Activated T-cell treated with anti-CD3 and anti-CD28 coated beads, Interleukin-2, amount 50 U/mL, for 48 hours (primary cell): ENCODE results near the gene CACNB2.

Source experiments
- DNase-seq, 2 experiments: peaks; one replicate each; pipeline ENCODE4 v3.0.0-alpha.2; 2020

The CACNB2 gene

GRCh38 chr10:18350340-18350739 is 210.1 kb downstream of the CACNB2 start:
- no peak for DNase-seq

GRCh38 chr10:18351421-18351820 is 211.2 kb downstream of the CACNB2 start:
- DNase-seq: no peak

GRCh38 chr10:18352175-18352574 is 212.0 kb downstream of the CACNB2 start:
- no peak for DNase-seq

DNA sequence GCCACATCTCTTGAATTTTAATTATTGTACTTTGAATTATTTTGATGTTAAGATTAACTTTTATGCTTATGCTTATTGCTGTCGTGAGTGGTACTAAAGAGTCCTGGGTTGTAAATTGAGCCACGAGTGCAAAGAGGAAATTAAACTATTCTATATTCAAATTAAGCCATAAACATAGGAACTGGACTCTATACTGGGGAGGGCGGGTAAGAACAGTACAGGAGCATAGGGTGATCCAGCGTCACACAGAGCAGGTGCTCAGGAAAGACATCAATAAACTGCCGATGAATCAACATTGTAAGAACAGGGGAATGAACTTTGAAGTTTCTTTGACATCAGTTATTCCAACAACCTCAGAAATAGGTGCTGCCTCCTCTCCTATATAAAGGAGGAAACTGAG is 219.6 kb downstream of the CACNB2 start:
- no peak for DNase-seq

DNA sequence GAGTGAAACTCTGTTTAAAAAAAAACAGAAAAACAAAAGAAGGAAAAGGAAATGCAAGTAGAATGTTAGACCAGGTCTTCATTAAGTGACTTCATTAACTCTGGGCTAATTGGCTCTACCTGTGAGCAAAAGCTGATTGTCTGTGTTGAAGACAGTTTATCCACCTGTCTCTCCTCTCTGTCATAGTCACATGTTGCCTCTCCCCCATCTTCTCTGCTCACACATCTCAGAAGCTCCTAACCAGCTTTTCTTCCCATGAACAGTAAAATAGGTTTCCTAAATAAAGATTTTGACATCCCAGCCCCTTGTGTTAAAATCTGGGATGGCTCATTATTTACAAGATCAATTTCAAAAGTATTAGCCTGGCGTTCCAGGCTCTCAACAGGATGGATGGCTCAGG is 222.7 kb downstream of the CACNB2 start:
- DNase-seq: no peak

DNA sequence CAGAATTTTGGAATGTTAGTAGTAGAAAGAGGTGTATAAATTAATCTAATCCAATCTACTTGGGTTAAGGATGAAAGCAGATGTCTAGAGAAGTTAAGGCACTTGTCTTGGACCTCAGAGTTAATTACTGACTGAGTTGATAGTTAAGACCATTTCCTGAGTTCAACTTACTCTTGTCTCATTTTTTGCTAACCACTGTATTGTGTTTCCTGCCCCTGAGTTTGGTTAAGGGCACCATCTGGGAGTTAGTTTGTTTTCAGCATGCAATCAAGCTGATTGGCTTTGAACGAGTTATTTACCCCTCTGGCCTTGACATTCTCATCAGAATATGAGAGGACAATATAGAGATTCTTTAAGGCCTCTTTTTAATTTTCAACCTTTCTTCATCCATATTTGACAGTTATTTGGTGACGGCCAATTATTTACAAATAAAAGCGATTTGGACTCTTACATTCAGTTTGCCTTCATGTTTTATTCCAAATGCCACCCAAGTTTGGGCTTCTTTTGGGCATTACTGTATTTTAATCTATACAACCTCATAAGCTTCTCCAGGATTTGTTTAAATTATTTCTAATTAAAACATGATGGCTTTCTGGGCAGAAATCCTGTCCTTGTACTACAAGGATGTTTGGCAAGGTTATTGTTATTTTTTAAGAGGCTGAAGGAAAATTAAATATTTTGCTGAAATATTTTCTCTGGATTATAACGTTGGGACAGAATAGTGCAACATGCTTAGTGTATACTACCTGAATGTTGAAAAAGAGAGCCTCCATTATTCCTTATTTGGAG is 225.0 kb downstream of the CACNB2 start:
- no peak for DNase-seq

DNA sequence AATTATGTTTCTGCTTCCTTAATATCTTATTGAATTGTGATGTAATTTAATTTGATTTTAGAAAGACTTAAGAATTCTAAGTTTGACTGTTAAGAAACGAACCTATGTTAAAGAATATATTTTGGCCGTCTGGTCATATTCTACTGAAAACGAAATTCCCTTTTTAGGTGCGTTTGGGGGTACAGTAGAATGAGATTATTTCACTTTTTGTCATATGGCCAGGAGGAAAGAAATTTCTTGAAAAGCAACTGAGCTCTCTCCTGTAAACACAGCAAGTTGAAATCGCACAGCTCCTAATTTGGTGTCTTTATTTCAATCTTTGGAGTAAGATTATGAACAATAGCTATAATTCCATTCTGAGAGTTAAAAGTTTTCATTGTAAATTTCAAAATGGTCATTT is 227.6 kb downstream of the CACNB2 start:
- DNase-seq: no peak

GRCh38 chr10:18368273-18368672 is 228.0 kb downstream of the CACNB2 start:
- no peak for DNase-seq

DNA sequence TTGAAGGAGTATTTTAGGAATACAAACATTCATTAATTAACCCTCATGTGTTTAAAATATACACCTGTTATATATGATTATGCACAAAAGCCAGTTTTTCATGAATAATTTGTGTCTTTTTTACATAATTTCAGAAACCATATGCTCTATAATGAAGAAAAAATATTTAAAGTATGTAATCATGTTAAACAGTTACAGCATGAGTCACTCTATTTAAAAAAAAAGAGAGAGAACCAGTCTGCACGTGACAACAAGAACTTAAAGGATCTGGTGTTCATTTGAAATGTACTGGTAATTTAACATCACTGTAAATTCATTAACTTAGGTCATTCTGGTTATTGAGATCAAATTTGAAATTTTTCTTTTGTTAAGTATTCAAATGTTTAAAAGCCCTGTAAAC is 228.5 kb downstream of the CACNB2 start:
- DNase-seq: no peak

DNA sequence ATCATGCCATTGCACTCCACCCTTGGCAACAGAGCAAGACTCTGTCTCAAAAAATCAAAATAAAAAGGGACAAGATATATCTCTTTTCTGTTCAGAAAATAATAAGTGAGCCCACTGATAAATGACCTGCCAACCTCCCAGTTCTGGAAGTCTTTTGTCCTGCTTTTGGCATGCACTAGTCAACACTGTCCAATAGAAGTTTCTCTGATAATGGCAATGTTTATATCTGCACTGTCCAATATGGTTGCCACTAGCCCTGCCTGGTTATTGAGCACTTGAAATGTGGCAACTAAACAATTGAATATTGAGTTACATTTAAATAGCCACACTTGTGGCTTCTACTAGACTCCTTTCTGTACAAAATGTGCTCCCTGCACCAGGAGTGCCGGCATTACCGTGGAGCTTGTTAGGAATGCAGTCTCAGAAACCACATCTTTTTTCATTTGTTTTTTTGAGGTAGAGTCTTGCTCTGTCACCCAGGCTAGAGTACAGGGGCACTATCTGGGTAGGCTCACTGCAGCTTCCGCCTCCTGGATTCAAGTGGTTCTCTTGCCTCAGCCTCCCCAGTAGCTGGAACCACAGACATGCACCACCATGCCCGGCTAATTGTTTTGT is 229.7 kb downstream of the CACNB2 start:
- DNase-seq: no peak

DNA sequence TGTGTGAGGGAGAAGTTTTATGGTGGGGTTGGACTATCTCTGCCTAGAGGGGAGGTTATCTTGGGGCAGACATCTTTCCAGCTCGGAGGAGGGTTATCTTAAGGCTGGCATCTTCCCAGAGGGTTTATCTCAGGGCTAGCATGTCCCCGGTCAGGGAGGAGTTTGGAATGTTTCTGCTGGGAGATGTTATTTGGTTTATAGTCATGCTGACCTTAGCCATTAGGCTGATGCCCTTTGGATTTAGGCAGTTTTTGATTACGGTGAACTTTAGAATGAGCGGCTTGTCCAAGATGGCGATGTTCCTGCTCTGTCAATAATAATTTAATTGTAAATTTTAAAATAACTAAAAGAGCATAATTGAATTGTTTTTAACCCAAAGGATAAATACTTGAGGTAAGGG is 236.4 kb downstream of the CACNB2 start:
- DNase-seq: no peak

GRCh38 chr10:18377898-18378297 is 237.7 kb downstream of the CACNB2 start:
- no peak for DNase-seq

DNA sequence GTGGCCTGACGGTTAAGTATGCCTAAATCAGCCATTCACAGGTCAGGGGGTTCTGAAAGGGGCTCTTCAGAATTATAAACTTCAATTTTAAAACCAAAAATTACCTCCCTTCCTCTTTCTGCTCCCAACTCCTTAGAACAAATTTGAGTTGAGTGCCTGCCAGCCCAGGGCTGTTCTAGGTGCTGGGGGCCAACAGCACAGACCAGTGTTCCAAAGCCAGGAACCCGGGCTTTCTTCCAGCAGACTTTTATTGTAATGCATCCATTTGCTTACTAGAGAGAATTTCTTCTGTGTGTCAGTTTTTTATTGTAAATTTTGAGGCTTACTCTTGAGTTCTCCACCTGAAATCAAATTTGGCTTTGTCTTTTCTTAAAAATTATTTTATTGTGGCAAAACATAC is 238.5 kb downstream of the CACNB2 start:
- no peak for DNase-seq

DNA sequence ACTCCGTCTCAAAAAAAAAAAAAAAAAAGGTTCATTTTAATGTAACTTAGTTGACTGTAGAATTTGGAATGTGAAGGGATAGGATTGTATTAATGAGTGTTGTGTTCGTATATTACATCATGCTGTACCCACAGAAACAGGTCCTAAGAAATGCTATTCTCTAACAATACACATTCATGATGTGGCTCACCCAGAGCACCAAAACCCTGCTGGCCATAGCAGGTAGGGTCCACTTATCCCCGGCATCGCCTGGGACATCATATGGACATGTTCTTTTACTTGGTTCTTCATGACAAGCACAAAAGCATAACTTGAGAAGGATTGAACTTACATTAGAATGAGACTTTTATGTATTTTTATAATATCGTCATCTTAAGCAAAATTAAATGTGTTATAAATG is 241.5 kb downstream of the CACNB2 start:
- DNase-seq: no peak

GRCh38 chr10:18397906-18398305 is 257.7 kb downstream of the CACNB2 start:
- no peak for DNase-seq

DNA sequence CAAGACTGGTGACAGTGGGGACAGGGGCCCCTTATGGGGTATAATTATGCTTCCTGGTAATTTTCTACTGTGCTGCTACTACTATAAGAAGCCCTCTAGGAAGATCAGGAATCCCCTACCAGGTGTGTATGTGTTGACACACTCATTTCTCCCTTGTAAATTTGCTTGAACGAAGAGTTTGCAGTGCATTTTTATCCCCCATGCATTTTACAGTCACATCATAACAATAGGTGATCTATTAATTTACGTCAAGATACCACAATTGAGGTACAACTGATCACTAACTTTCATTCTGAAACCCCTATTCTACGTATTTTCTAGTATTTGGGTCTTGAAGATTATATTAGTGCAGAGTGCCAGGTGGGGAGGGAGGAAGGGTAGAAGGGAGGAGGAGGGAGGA is 258.9 kb downstream of the CACNB2 start:
- DNase-seq: no peak

DNA sequence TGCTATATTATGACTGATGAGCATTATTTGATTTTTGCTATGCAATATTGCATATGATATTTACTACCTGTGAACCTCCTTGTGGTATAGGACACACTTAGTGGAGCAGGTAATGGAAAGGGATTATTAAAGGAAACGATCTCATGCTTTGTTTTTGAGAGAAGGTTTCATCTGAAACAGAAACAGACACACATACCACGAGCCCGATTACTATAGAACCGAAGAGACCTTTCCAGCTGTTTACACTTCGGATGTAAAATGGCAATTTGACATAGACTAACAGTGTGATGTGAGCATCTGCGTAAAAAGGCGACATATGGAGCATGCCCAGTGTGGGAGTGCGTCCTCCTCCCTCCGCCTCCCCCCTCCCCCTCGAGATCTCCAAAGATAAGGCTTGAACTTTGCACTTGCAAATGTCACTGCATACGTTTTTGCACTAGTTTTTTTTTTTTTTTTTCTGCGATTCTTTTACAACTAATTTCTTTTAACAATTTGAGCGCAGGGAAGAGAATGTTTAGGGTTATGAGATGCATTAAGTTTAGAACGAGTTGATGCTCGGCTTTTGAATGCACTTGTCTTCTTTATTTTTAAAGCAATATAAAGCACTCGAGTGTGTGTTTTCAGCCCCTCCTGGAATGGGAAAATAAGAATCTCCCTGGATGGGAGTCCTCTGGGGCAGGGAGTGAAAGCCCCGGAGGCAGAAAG is 260.1 kb downstream of the CACNB2 start:
- no peak for DNase-seq

- no peak for DNase-seq
Observed at GRCh38 chr10:18400906-18401245, 260.7 kb downstream of the CACNB2 start.

- no peak for DNase-seq
Observed at GRCh38 chr10:18401416-18402195, 261.4 kb downstream of the CACNB2 start.

DNA sequence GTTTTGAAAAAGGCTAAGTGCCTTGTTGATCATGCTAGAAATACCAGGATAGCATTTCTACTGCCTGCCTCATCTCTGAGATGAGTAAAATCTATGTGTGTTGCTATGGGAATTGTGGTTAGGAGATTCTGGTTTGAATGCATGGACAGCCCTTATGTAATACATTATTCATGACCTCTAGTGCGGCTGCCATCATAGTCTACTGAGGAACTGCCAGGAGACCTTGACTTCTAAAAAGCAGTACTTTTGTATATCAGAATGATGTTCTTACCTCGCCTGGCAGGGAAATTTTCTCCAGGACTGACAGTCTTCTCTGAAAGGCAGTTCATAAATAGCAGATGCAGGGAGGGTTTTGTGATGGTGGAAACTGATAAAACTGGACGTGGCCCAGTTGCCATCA is 262.6 kb downstream of the CACNB2 start:
- DNase-seq: no peak

DNA sequence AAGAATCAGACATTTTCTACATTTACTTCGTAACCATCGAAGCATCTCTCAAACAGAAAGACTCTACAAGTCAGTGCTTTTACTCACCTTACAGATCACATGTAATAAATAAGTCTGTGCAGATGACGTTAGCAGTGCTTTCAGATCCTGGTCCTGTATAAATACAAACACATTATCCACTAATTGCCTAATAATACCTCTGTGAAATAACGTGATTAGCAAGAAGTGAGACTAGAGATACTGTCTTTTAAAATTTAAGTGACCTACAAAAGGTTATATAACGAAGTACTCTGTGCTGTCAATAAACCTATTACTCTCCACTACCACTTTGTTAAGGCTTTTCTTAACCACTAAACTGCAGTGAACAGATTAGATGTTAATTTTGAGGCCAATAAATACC is 264.3 kb downstream of the CACNB2 start:
- DNase-seq: no peak

GRCh38 chr10:18406136-18406535 is 265.9 kb downstream of the CACNB2 start:
- no peak for DNase-seq

DNA sequence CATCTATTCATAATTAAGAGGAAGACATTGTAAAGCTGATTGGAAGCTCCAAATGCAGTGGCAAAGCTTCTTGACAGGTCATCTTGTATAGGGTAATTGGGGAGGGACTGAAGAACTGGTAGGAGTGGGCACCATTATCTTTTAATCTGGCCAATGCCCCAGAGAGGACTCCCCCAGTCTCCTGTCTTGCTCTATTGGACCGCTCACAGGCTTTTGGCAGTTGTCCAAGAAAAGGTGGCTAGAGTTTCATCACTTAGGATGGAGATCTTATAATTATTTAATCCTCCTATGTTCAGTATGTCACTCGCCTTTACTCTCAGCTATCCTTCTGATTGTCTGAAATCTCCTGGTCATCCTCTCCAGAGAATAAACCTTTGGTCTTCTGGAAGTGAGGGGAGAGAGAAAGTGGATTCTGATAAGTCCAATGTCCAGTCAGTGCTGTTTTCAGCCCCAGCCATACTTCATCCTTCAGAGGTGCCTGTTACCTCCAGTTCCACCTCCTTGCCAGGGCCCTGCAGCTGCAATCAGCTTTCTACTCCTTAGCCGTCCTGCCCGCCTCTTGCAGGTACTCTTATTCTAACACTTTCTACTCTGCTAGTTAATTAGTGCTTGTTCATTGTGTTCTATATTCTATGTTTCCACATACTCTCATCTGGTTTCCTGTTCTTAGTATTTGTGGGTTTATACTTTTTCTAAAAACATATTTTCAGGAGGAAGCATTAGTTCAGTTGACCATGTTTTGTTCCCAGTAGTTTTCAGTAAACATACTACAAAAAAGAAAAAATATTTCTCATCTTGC is 269.6 kb downstream of the CACNB2 start:
- no peak for DNase-seq
